ENCODE measurements around the gene CHN1. TPM values are rescaled to one million over a fixed set of nuclear protein-coding genes. Genes with fewer than 3 reads are reported as not detected.

The CHN1 gene
- total and polyA plus RNA-seq, 2 of the 8 experiments (the other 6 are each of a cell fraction or from before 2014, with no cell fraction given): 54.0 to 65.7 TPM

DNA sequence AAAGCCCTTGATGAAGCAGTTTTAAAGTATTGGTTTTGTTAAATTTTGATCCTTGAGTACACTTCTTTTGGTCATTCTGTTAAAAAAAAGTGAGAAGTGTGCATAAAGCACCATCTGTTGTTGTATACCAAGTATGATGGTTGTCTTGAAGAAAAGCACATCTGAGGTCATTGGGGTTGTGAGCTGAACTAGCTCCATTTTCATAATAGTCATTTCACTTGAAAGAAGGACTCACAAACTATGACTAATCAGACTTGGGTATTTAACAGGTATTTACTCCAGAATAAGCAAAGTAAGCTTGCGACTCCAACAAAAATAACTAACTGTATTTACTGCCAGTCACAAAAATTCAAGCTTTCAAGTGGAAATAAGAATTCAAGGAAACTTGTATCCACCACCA is 35.1 kb downstream of the CHN1 start (continued):
- TF ChIP-seq, protein P1, sequence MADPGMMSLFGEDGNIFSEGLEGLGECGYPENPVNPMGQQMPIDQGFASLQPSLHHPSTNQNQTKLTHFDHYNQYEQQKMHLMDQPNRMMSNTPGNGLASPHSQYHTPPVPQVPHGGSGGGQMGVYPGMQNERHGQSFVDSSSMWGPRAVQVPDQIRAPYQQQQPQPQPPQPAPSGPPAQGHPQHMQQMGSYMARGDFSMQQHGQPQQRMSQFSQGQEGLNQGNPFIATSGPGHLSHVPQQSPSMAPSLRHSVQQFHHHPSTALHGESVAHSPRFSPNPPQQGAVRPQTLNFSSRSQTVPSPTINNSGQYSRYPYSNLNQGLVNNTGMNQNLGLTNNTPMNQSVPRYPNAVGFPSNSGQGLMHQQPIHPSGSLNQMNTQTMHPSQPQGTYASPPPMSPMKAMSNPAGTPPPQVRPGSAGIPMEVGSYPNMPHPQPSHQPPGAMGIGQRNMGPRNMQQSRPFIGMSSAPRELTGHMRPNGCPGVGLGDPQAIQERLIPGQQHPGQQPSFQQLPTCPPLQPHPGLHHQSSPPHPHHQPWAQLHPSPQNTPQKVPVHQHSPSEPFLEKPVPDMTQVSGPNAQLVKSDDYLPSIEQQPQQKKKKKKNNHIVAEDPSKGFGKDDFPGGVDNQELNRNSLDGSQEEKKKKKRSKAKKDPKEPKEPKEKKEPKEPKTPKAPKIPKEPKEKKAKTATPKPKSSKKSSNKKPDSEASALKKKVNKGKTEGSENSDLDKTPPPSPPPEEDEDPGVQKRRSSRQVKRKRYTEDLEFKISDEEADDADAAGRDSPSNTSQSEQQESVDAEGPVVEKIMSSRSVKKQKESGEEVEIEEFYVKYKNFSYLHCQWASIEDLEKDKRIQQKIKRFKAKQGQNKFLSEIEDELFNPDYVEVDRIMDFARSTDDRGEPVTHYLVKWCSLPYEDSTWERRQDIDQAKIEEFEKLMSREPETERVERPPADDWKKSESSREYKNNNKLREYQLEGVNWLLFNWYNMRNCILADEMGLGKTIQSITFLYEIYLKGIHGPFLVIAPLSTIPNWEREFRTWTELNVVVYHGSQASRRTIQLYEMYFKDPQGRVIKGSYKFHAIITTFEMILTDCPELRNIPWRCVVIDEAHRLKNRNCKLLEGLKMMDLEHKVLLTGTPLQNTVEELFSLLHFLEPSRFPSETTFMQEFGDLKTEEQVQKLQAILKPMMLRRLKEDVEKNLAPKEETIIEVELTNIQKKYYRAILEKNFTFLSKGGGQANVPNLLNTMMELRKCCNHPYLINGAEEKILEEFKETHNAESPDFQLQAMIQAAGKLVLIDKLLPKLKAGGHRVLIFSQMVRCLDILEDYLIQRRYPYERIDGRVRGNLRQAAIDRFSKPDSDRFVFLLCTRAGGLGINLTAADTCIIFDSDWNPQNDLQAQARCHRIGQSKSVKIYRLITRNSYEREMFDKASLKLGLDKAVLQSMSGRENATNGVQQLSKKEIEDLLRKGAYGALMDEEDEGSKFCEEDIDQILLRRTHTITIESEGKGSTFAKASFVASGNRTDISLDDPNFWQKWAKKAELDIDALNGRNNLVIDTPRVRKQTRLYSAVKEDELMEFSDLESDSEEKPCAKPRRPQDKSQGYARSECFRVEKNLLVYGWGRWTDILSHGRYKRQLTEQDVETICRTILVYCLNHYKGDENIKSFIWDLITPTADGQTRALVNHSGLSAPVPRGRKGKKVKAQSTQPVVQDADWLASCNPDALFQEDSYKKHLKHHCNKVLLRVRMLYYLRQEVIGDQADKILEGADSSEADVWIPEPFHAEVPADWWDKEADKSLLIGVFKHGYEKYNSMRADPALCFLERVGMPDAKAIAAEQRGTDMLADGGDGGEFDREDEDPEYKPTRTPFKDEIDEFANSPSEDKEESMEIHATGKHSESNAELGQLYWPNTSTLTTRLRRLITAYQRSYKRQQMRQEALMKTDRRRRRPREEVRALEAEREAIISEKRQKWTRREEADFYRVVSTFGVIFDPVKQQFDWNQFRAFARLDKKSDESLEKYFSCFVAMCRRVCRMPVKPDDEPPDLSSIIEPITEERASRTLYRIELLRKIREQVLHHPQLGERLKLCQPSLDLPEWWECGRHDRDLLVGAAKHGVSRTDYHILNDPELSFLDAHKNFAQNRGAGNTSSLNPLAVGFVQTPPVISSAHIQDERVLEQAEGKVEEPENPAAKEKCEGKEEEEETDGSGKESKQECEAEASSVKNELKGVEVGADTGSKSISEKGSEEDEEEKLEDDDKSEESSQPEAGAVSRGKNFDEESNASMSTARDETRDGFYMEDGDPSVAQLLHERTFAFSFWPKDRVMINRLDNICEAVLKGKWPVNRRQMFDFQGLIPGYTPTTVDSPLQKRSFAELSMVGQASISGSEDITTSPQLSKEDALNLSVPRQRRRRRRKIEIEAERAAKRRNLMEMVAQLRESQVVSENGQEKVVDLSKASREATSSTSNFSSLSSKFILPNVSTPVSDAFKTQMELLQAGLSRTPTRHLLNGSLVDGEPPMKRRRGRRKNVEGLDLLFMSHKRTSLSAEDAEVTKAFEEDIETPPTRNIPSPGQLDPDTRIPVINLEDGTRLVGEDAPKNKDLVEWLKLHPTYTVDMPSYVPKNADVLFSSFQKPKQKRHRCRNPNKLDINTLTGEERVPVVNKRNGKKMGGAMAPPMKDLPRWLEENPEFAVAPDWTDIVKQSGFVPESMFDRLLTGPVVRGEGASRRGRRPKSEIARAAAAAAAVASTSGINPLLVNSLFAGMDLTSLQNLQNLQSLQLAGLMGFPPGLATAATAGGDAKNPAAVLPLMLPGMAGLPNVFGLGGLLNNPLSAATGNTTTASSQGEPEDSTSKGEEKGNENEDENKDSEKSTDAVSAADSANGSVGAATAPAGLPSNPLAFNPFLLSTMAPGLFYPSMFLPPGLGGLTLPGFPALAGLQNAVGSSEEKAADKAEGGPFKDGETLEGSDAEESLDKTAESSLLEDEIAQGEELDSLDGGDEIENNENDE (IDR thresholded peaks at IDR 0.05; ENCODE audit: insufficient replicate concordance, low read length): no peak
- TF ChIP-seq CTBP2 (IDR thresholded peaks at IDR 0.05; ENCODE audit: borderline replicate concordance, insufficient read depth, insufficient read length, low read length) (no peak), NRF1 (IDR thresholded peaks at IDR 0.05; ENCODE audit: low read depth, low read length) (no peak), YY1 (IDR thresholded peaks at IDR 0.05; ENCODE audit: low read depth, low read length) (no peak), TBP (IDR thresholded peaks at IDR 0.05; ENCODE audit: low read depth, low read length) (no peak), POU5F1 (IDR thresholded peaks at IDR 0.05; ENCODE audit: low read depth, low read length) (no peak), CHD1 (IDR thresholded peaks at IDR 0.05; ENCODE audit: low read depth, low read length) (no peak), EGR1 (IDR thresholded peaks at IDR 0.05; ENCODE audit: borderline replicate concordance, low read depth, low read length) (no peak), TAF1 (IDR thresholded peaks at IDR 0.05; ENCODE audit: low read depth, low read length) (no peak), RXRA (IDR thresholded peaks at IDR 0.05; ENCODE audit: insufficient read depth, low read depth, low read length) (no peak)
- TF ChIP-seq, protein P2, sequence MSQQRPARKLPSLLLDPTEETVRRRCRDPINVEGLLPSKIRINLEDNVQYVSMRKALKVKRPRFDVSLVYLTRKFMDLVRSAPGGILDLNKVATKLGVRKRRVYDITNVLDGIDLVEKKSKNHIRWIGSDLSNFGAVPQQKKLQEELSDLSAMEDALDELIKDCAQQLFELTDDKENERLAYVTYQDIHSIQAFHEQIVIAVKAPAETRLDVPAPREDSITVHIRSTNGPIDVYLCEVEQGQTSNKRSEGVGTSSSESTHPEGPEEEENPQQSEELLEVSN (IDR thresholded peaks at IDR 0.05): no peak

Data from H1 (cell line).